ENCODE results near the gene ATP8B2. TPM values are rescaled to one million over a fixed set of nuclear protein-coding genes. Genes with fewer than 3 reads are reported as not detected.

Gene ATP8B2
- total RNA-seq, 2 donors from 2014 or later = 34.1 to 41.5 TPM

- H3K9ac ChIP-seq (ENCODE audit: extremely low read depth, low read length, poor library complexity, severe bottlenecking) = no peak overlapping the region
- 89 to 96% methylated on average over 4 to 7 of the region's 7 CpGs for WGBS, 2 experiments (ENCODE audit: insufficient coverage in 1 of 2, insufficient read length in 1 of 2)
- H3K9me3 ChIP-seq (ENCODE audit: control insufficient read depth, low read length) = no peaks in the 10 kb centered on the region
- TF ChIP-seq CTCF (conservative IDR thresholded peaks at IDR 0.05) = no peak
- H3K36me3 Mint-ChIP-seq (ENCODE audit: low read depth) = peaks cover 41% of the 10 kb centered on the region
- peaks cover 12% of the 10 kb centered on the region for H3K27me3 Mint-ChIP-seq (ENCODE audit: insufficient read depth)
- H3K4me3 Mint-ChIP-seq = no peak overlapping the region
- no peak overlapping the region for H3K27ac ChIP-seq (ENCODE audit: low read depth, low read length)
- peaks cover 14% of the 10 kb centered on the region for H3K27me3 ChIP-seq (ENCODE audit: control insufficient read depth, insufficient read depth, low read length, poor library complexity, severe bottlenecking)
- H3K4me1 ChIP-seq (ENCODE audit: control insufficient read depth, insufficient read depth, low read length) = peaks cover under 1% of the 10 kb centered on the region
- no peak overlapping the region for H3K4me3 ChIP-seq (ENCODE audit: low read length)
- peak; percentile 52 for DNase-seq
- peaks cover 31% of the 10 kb centered on the region for H3K36me3 ChIP-seq (ENCODE audit: control insufficient read depth, insufficient read depth, low read length)
- H3K9me3 Mint-ChIP-seq = no peaks in the 10 kb centered on the region
- peaks cover 23% of the 10 kb centered on the region for H3K4me1 Mint-ChIP-seq
- H3K27ac Mint-ChIP-seq = no peak overlapping the region
These were observed 23.8 kb downstream of the ATP8B2 start for GRCh38 chr1:154349121-154349520.

- Mint-ChIP-seq H3K27me3 (ENCODE audit: insufficient read depth) (peaks cover 14% of the 10 kb centered on the region), H3K27ac (no peak overlapping the region), H3K36me3 (ENCODE audit: low read depth) (peaks cover 31% of the 10 kb centered on the region), H3K9me3 (no peaks in the 10 kb centered on the region), H3K4me1 (peaks cover 29% of the 10 kb centered on the region), H3K4me3 (no peak overlapping the region)
- Histone ChIP-seq H3K9ac (ENCODE audit: extremely low read depth, low read length, poor library complexity, severe bottlenecking) (no peak overlapping the region), H3K9me3 (ENCODE audit: control insufficient read depth, low read length) (no peaks in the 10 kb centered on the region), H3K27me3 (ENCODE audit: control insufficient read depth, insufficient read depth, low read length, poor library complexity, severe bottlenecking) (peaks cover 14% of the 10 kb centered on the region), H3K36me3 (ENCODE audit: control insufficient read depth, insufficient read depth, low read length) (peaks cover 19% of the 10 kb centered on the region), H3K4me1 (ENCODE audit: control insufficient read depth, insufficient read depth, low read length) (peaks cover 7% of the 10 kb centered on the region), H3K4me3 (ENCODE audit: low read length) (no peak overlapping the region), H3K27ac (ENCODE audit: low read depth, low read length) (no peak overlapping the region)
- peak; percentile 60 for DNase-seq
- TF ChIP-seq CTCF (conservative IDR thresholded peaks at IDR 0.05) = no peak
- WGBS, 2 experiments (ENCODE audit: insufficient coverage in 1 of 2, insufficient read length in 1 of 2) = 81% methylated on average over 4 of the region's 4 CpGs; no CpG with 5 or more reads in 1 of the 2 experiments
These were observed 25.1 kb downstream of the ATP8B2 start for GRCh38 chr1:154350383-154350782.

- peaks cover 14% of the 10 kb centered on the region for H3K27me3 Mint-ChIP-seq (ENCODE audit: insufficient read depth)
- H3K27ac Mint-ChIP-seq = no peak overlapping the region
- H3K36me3 ChIP-seq (ENCODE audit: control insufficient read depth, insufficient read depth, low read length) = peaks cover 8% of the 10 kb centered on the region
- no peak overlapping the region for H3K9ac ChIP-seq (ENCODE audit: extremely low read depth, low read length, poor library complexity, severe bottlenecking)
- H3K9me3 ChIP-seq (ENCODE audit: control insufficient read depth, low read length) = no peaks in the 10 kb centered on the region
- H3K27me3 ChIP-seq (ENCODE audit: control insufficient read depth, insufficient read depth, low read length, poor library complexity, severe bottlenecking) = peaks cover 14% of the 10 kb centered on the region
- peaks cover 21% of the 10 kb centered on the region for H3K36me3 Mint-ChIP-seq (ENCODE audit: low read depth)
- DNase-seq = no peak
- H3K4me3 ChIP-seq (ENCODE audit: low read length) = no peak overlapping the region
- peaks cover 29% of the 10 kb centered on the region for H3K4me1 Mint-ChIP-seq
- H3K4me1 ChIP-seq (ENCODE audit: control insufficient read depth, insufficient read depth, low read length) = peaks cover 7% of the 10 kb centered on the region
- no peaks in the 10 kb centered on the region for H3K9me3 Mint-ChIP-seq
- WGBS, 2 experiments (ENCODE audit: insufficient coverage in 1 of 2, insufficient read length in 1 of 2) = 95 to 97% methylated on average over 11 to 14 of the region's 14 CpGs
- H3K27ac ChIP-seq (ENCODE audit: low read depth, low read length) = no peak overlapping the region
- TF ChIP-seq CTCF (conservative IDR thresholded peaks at IDR 0.05) = no peak
- H3K4me3 Mint-ChIP-seq = no peak overlapping the region
These were observed 26.2 kb downstream of the ATP8B2 start for GRCh38 chr1:154351363-154352068.
